KOPT-K1 (cell line): ENCODE measurements around the gene LRRC34.

Experiments
- H3K27ac ChIP-seq: fragments of 200-600 bp; sonication (generic); 2 replicates; pipeline ENCODE4 v1.5.1; 2016; ENCODE audit warnings: antibody characterized with exemption, mild to moderate bottlenecking, low read depth, low read length; ENCODE audit not compliant: poor library complexity, severe bottlenecking
- H3K36me3 ChIP-seq: fragments of 200-600 bp; sonication (generic); 2 replicates; pipeline ENCODE4 v1.5.1; 2017; ENCODE audit warnings: antibody characterized with exemption, mild to moderate bottlenecking, low read length, moderate library complexity; ENCODE audit not compliant: insufficient read depth
- H3K9me3 ChIP-seq: fragments of 200-600 bp; sonication (generic); 2 replicates; pipeline ENCODE4 v1.5.1; 2017; ENCODE audit warnings: antibody characterized with exemption, low read length, mild to moderate bottlenecking; ENCODE audit not compliant: insufficient read depth, poor library complexity, severe bottlenecking

Gene LRRC34

GRCh38 chr3:169787791-169788190, 24.9 kb downstream of the LRRC34 start:
- H3K36me3 ChIP-seq: peaks cover 100% of the 10 kb centered on the region
- no peak overlapping the region for H3K27ac ChIP-seq

DNA sequence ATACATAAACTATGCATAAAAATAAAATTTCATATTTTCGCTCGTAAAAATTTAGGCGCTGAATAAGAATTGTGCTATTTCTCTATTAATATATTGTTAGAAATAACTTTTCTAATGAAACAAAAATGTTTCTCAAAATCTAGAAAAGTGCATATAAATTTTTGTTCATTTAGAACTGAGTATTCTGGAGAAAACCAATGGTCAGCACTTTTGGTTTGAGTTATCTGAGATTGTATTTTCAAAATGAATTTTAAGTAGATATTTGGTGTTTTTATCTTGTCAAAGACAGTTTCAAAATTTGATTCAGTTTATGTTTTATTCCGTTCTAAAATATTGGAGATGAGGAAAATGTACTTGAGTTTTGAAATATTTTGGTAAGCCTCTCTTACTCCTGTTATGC, 25.6 kb downstream of the LRRC34 start:
- H3K9me3 ChIP-seq: no peaks in the 10 kb centered on the region
- no peak overlapping the region for H3K27ac ChIP-seq
- peaks cover 100% of the 10 kb centered on the region for H3K36me3 ChIP-seq

More at GRCh38 chr3:169787791-169788190, 24.9 kb downstream of the LRRC34 start:
- H3K9me3 ChIP-seq: no peaks in the 10 kb centered on the region

- H3K27ac ChIP-seq: no peak overlapping the region
- H3K9me3 ChIP-seq: no peaks in the 10 kb centered on the region
- peaks cover 100% of the 10 kb centered on the region for H3K36me3 ChIP-seq
Measured at GRCh38 chr3:169781209-169781855, 31.4 kb downstream of the LRRC34 start.

DNA sequence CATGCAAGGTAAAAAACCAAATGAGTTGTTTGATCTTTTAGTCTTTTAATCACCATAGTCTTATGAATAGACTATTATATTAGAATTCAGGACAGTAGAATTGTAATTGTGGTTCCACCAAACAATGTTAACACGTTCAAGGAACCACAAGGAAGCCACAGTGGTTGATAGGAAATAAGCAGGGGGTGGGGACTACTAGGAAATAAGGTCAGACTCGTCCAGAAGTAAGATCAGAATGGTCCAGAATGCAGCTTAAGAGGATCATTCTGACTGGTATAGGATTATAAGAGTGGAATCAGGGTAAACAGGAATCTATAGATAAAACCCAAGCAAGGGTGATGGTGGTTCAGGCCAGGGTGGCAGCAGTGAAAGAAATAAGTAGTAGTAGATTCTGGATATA, 32.0 kb downstream of the LRRC34 start:
- H3K36me3 ChIP-seq: peaks cover 100% of the 10 kb centered on the region
- H3K27ac ChIP-seq: no peak overlapping the region
- no peaks in the 10 kb centered on the region for H3K9me3 ChIP-seq

DNA sequence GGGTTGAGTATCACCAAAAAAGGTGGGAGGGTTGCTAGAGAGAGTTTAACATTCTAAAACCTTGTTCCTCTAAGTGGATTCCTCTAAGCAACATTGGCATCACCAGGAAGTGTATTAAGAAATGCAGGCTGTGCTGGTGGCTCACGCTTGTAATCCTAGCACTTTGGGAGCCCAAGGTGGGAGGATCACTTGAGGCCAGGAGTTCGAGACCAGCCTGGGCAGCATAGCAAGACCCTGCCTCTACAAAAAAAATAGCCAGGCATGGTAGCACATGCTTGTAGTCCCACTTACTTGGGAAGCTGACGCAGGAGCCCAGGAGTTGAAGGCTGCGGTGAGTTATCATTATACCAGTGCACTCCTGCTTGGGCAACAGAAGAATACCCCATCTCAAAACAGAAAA, 34.9 kb downstream of the LRRC34 start:
- Histone ChIP-seq H3K9me3 (no peaks in the 10 kb centered on the region), H3K27ac (no peak overlapping the region), H3K36me3 (peaks cover 87% of the 10 kb centered on the region)

DNA sequence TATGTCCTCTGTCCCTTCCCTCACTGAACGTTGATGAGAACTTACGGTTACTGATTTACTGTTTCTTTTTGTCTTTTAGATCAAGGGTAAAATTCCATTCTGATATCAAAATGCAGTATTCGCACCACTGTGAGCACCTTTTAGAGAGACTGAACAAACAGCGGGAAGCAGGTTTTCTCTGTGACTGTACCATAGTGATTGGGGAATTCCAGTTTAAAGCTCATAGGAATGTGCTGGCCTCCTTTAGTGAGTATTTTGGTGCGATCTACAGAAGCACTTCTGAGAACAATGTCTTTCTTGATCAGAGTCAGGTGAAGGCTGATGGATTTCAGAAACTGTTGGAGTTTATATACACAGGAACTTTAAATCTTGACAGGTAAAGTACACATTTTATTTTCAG, 38.5 kb downstream of the LRRC34 start:
- peak overlapping the region; percentile 90 for H3K27ac ChIP-seq
- peaks cover 50% of the 10 kb centered on the region for H3K36me3 ChIP-seq

DNA sequence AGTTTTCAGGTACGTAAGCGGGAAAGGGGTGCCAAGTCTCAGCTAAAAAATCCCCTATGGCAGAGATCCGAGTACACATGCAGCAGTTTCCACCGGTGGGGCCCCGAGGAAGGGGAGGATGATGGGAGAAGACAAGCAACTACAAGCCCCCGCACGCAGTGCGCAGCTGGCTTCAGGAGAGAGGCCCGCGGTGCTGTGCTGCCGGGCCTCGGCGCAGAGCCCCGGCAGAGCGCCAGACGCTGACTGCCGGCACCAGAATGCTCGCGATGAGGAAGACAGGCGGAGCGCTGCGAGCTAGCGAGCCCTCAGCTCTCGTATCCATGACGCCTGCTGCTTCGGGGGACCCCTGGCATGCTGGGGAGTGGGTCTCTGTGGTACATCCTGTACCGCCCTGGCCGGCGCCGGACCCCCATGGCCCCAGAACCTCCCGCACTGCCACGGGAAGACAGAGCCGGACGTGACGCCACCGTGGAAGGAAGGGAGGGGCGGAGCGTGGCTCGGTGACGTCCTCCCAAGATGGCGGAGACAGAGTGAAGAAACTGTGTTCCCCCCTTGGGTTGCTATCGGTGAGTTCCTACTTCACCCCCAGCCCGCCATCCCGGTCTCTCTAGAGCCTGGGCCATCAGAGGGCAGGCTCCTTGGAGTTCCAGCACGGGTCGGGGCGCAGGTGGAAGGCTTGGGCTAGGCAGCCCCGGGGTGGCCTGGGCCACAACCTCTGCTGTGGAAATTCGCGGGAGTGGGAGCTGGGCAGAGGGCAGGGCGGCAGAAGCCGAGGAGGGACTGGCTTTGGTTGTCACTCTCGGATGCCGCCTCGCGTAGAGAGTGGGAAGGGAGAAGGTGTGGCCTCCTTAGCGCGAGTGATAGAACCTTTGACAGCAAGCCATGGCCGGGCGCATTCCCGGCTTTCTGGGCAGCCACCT, 39.5 kb downstream of the LRRC34 start, which contains the start of gene MYNN:
Gene MYNN (plus strand): TSS at position 500 of the 920 bp plus-strand sequence. CDS start 900 bp downstream, outside the sequence.
- Histone ChIP-seq H3K36me3 (peaks cover 40% of the 10 kb centered on the region), H3K27ac (peak within 1 kb of the TSS; percentile 90), H3K9me3 (no peaks in the 10 kb centered on the region)

More for the DNA sequence above, 38.5 kb downstream of the LRRC34 start:
- no peaks in the 10 kb centered on the region for H3K9me3 ChIP-seq

DNA sequence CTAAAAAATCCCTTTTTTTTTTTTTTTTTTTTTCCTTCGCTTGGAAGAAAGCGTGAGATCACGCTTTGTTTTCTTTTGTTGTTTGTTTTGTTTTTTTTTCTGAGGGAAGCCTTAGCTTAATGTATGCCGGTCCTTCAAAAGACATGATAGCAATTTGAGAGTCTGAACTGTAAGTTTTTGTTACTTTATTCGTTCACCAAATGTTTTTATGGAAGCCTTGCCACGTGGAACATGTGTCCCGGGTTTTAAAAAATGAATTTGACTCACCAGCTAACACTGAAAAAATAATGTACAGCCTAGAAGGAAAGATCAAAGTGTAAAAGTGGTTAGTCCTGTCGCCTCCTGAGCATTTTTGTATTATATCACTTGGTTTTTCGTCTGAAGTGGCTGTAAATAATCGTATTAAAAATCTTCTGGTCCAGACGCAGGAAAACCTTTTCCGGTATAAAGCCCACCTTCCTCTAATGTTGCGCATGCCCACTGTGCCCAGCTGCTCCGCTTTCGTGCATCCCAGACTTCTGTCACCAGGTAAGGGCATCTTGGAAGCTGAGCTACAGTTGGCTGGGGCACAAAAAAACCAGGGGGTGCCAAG, 40.3 kb downstream of the LRRC34 start:
- Histone ChIP-seq H3K36me3 (peaks cover 33% of the 10 kb centered on the region), H3K9me3 (no peaks in the 10 kb centered on the region), H3K27ac (peak overlapping the region; percentile 90)

DNA sequence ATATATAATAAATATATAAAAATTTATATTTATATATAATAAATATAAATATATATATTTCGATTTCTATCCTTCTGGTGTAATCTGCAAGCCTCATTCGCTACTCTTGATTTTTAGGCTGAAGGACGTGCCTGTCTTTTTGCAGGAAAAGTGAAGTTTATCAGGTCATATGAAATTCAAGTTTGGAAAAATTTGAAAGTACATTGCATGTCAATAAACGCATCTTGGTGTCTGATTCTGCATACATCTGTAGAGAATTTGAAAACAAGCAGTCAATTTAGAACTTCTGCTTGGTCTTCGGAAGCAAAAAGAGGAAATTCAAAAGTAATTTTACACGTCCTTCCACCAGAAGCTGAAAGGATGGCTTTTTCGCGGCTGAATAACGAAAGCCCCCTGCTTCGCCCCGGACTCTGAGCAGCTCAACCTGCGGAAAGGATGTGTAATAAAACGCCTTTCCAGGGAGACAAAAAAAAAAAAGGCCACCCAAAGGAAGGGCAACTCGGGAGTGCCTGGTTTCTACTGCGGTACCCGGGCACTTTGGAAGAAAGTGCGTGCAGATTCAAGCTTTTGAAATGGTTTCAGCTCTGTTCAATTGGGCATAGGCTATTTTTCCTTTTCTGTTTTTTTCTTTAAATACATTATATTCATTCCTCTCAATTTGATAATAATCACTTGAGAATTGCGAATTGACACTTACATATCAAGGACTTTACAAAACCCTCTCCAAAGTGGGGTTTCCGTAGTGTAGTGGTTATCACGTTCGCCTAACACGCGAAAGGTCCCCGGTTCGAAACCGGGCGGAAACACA, 41.0 kb downstream of the LRRC34 start:
- H3K27ac ChIP-seq: peak overlapping the region; percentile 90
- peaks cover 26% of the 10 kb centered on the region for H3K36me3 ChIP-seq
- no peaks in the 10 kb centered on the region for H3K9me3 ChIP-seq

DNA sequence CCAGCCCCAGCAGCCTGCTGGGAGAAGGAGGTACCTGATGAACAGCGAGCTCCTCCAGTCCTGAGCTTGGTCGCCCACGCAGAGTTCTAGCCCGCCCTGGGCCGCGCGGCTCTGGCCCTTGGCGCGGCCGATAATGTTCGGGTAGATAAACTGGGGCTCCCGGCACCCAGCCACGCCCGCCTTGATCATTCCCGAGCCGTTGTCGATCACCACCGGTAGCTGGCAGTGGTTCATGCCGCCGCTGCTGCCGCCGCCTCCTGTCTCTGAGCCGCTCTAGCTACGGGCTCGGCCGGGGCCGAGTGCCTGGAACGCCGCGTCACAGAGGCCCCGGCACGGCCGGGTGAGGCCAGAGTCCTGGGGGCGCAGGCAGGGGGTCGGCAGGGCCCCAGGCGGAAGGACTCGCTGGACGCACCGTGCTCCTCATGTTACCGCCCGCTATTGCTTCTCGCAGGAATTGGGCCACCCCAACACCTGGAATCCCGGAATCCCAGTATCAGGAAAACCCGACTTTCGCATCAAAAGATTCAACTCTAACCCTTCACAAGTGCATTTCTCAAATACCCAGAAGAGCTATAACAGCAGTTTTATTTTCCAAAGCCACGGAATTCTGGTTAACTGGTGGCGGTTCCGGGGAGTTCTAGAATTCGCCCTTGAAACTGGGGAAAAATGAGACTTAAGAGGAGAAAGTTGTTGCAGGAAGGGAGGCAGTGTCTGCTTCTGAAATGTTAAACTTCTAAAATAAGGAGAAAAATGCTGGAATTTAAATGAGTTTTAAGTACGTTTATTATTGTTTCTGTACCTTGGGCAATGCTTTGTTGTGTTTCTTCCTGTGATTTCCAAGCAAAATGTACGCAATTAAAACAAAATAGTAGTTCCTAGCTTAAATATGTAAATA, 43.2 kb downstream of the LRRC34 start, which contains the start of gene ACTRT3:
Gene ACTRT3 (minus strand): TSS at position 275 of the 895 bp plus-strand sequence. CDS start 41 bp downstream, at position 234.
- Histone ChIP-seq H3K36me3 (peaks cover 4% of the 10 kb centered on the region), H3K27ac (peak within 1 kb of the TSS; percentile 24), H3K9me3 (no peaks in the 10 kb centered on the region)

DNA sequence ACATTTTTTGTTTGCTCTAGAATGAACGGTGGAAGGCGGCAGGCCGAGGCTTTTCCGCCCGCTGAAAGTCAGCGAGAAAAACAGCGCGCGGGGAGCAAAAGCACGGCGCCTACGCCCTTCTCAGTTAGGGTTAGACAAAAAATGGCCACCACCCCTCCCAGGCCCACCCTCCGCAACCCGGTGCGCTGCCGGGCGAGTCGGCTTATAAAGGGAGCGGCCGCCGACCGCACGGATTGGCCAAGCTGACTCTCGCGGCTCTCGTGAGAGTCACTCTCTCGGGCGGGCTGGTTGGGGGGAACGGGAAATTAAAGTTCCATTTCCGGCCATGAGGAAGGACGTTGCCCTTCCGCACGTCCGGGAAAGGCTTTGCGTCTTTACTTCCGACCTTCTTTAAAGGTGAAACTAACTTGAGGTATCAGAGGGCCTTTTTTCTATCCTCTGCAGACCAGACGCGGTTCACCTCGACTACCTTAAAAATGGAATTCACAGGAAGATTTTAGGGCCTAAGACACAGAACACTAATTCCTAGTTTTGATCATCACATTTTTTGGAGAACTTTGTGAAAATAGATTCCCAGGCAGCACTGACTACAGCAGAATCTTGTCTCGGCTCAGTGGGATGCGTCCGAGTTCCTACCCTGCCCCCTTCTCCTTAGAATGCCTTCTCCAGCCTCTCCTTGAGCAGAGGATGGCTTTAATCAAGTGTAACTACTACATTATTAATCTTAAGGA, 47.7 kb downstream of the LRRC34 start, which contains the start of gene TERC:
Gene TERC (minus strand): TSS at position 179 of the 731 bp plus-strand sequence.
- H3K36me3 ChIP-seq: no peaks in the 10 kb centered on the region
- H3K27ac ChIP-seq: peak within 1 kb of the TSS; percentile 85
- no peaks in the 10 kb centered on the region for H3K9me3 ChIP-seq

- Histone ChIP-seq H3K9me3 (no peaks in the 10 kb centered on the region), H3K27ac (peak overlapping the region; percentile 85), H3K36me3 (no peaks in the 10 kb centered on the region)
Measured at GRCh38 chr3:169764312-169764881, 48.3 kb downstream of the LRRC34 start.

GRCh38 chr3:169760479-169760878, 52.2 kb downstream of the LRRC34 start:
- no peak overlapping the region for H3K27ac ChIP-seq
- H3K36me3 ChIP-seq: no peaks in the 10 kb centered on the region
- H3K9me3 ChIP-seq: no peaks in the 10 kb centered on the region
